GM12878 (cell line): ENCODE data around the gene REN. TPM values are rescaled to one million over a fixed set of nuclear protein-coding genes. Genes with fewer than 3 reads are reported as not detected.

Experiments used
- ATAC-seq: fragments of 200-7000 bp; cut with Tn5 transposase; 3 replicates; pipeline ENCODE4 v1.9.1; 2020; ENCODE audit warnings: mild to moderate bottlenecking, moderate library complexity
- BruUV-seq: library from RNA; stranded (reverse); fragments of 400-500 nt; replicated peaks from 2 replicates; lab custom pipeline; 2021; lab: Mats Ljungman, UMichigan
- CTCF ChIA-PET: fragments of 300-600 bp; sonication (Branson Sonifier 250); formaldehyde crosslinking; extraction: SDS; loops from one replicate; lab custom pipeline; 2021; ENCODE audit warnings: inconsistent platforms; lab: Yijun Ruan, JAX
- POLR2A ChIA-PET: fragments of 350-600 bp; formaldehyde crosslinking; extraction: SDS; loops from one replicate; lab custom pipeline; 2021; ENCODE audit warnings: inconsistent platforms; lab: Charles Lee
- RAD21 ChIA-PET: fragments of 300-600 bp; sonication (Branson Sonifier 250); formaldehyde crosslinking; loops from one replicate; lab custom pipeline; 2023; ENCODE audit warnings: antibody characterized with exemption; ENCODE audit not compliant: unreplicated experiment; lab: Charles Lee
- SMC1A ChIA-PET: fragments of 300-600 bp; sonication (Branson Sonifier 250); formaldehyde crosslinking; loops from one replicate; lab custom pipeline; 2023; ENCODE audit not compliant: unreplicated experiment, uncharacterized antibody; lab: Charles Lee
- DNase-seq: peaks from one replicate; pipeline ENCODE4 v3.0.0-alpha.2; 2011; ENCODE audit warnings: low read depth, low spot score
- FAIRE-seq: peaks from 3 replicates; lab custom pipeline; 2011; peaks lifted over from hg19 to GRCh38; lab: Jason Lieb, UNC
- H2AFZ ChIP-seq: 2 replicates; pipeline ENCODE4 v1.6.0; 2011; ENCODE audit warnings: low read depth, low read length, control low read depth; ENCODE audit not compliant: control insufficient read depth
- H3K27ac ChIP-seq: 2 replicates; pipeline ENCODE4 v1.5.1; 2011; ENCODE audit warnings: control low read depth; ENCODE audit not compliant: control insufficient read depth, insufficient read depth
- H3K27me3 ChIP-seq, 2 experiments: replicated peaks in 1 of 2; 2 replicates each; pipeline versions ENCODE4 v1.6.0 to v1.6.1; 2011; ENCODE audit warnings: low read length in 1 of 2; ENCODE audit not compliant: control insufficient read depth in 2 of 2, insufficient read depth in 2 of 2
- H3K36me3 ChIP-seq, 2 experiments: 2 replicates each; pipeline ENCODE4 v1.5.1; 2011; ENCODE audit warnings: low read length in 1 of 2; ENCODE audit not compliant: control insufficient read depth in 2 of 2, insufficient read depth in 2 of 2
- H3K4me1 ChIP-seq: 2 replicates; pipeline ENCODE4 v1.6.1; 2011; ENCODE audit warnings: mild to moderate bottlenecking, low read length, moderate library complexity, mixed read lengths; ENCODE audit not compliant: control insufficient read depth, insufficient read depth
- H3K4me2 ChIP-seq: 2 replicates; pipeline ENCODE4 v1.6.0; 2011; ENCODE audit warnings: control low read depth; ENCODE audit not compliant: control insufficient read depth, insufficient read depth
- H3K4me3 ChIP-seq: fragments of 200-600 bp; sonication (generic); 2 replicates; pipeline ENCODE4 v1.5.1; 2016
- H3K79me2 ChIP-seq: 2 replicates; pipeline ENCODE4 v1.6.0; 2011; ENCODE audit warnings: low read length; ENCODE audit not compliant: control insufficient read depth, insufficient read depth
- H3K9ac ChIP-seq: 2 replicates; pipeline ENCODE4 v1.8.0; 2011; ENCODE audit warnings: low read length, control low read depth, mixed read lengths; ENCODE audit not compliant: control insufficient read depth, insufficient read depth
- H3K9me3 ChIP-seq: replicated peaks from 3 replicates; pipeline ENCODE4 v1.5.1; 2011; ENCODE audit warnings: mild to moderate bottlenecking, low read length; ENCODE audit not compliant: control insufficient read depth, insufficient read depth
- H4K20me1 ChIP-seq: 2 replicates; pipeline ENCODE4 v1.6.0; 2011; ENCODE audit not compliant: control insufficient read depth, insufficient read depth
- CREB1 ChIP-seq: IDR thresholded peaks from 2 replicates; pipeline ENCODE4 v1.6.1; 2012; ENCODE audit warnings: low read depth, mild to moderate bottlenecking, inconsistent platforms
- FOXK2 ChIP-seq: fragments of 450-650 bp; IDR thresholded peaks from 2 replicates; pipeline ENCODE4 v1.6.1; 2017; ENCODE audit warnings: mild to moderate bottlenecking, moderate library complexity
- RELB ChIP-seq: fragments of 450-650 bp; IDR thresholded peaks from 2 replicates; pipeline ENCODE4 v1.6.1; 2017; ENCODE audit warnings: low read depth, mild to moderate bottlenecking, moderate library complexity
- RUNX3 ChIP-seq: IDR thresholded peaks from 2 replicates; pipeline ENCODE4 v1.6.1; 2012; ENCODE audit warnings: low read length, inconsistent platforms
- SRF ChIP-seq, 2 experiments: IDR thresholded peaks; 2 replicates each; pipeline ENCODE4 v1.6.1; 2011; ENCODE audit warnings: low read depth in 2 of 2, low read length in 2 of 2, mild to moderate bottlenecking in 1 of 2, moderate library complexity in 1 of 2
- TCF12 ChIP-seq: IDR thresholded peaks from 2 replicates; pipeline ENCODE4 v1.6.1; 2011; ENCODE audit warnings: low read depth, mild to moderate bottlenecking, low read length
- USF2 ChIP-seq: IDR thresholded peaks from 2 replicates; pipeline ENCODE4 v1.6.1; 2011; ENCODE audit warnings: low read depth, low read length, improper control_type of control experiment, borderline replicate concordance
- WGBS: methylation state at CpG from one replicate; pipeline ENCODE4 v1.1.6; 2016; ENCODE audit warnings: low lambda C conversion rate; ENCODE audit not compliant: insufficient replicate concordance, insufficient coverage; ENCODE audit errors: missing lambda C conversion rate; 5-methylcytosine and 5-hydroxymethylcytosine counted together
- in situ Hi-C: fragments of 300-500 bp; cut with MboI; formaldehyde crosslinking; loops from 9 replicates; pipeline ENCODE4 v1.14.3; 2018; ENCODE audit warnings: mixed read lengths
- intact Hi-C: fragments of 100-400 bp; cut with micrococcal nuclease; formaldehyde crosslinking; loops from one replicate; pipeline ENCODE4 v1.14.2; 2022; ENCODE audit not compliant: unreplicated experiment
- polyA plus RNA-seq, 11 experiments: library from polyadenylated mRNA; depleted of rRNA in 4 of 11; unstranded in 6 of 11; stranded (reverse) in 5 of 11; fragments of >200 nt; fragmentation: Nextera tagmentation in 4 of 11; fragmentation: Illumina TruSeq in 1 of 11; extraction: Ambion mirVana in 4 of 11; extraction: Trizol in 1 of 11; gene quantifications; 1 replicate in 1 of 11; 2 replicates in 10 of 11; pipeline versions ENCODE4 v1.2.1 to v1.2.3, GENCODE V29; 2011 to 2016; ENCODE audit warnings: inconsistent platforms in 2 of 11, missing spikeins in 2 of 11, low read depth in 1 of 11
- total RNA-seq, 4 experiments: library from RNA; depleted of rRNA in 3 of 4; stranded (reverse); fragments of >200 nt in 3 of 4; fragmentation: Illumina TruSeq in 1 of 4; extraction: Trizol in 1 of 4; gene quantifications; 2 replicates each; pipeline versions ENCODE4 v1.2.1 to v1.2.3, GENCODE V29; 2013 to 2021
- TF ChIP-seq, protein P1 (sequence below): IDR thresholded peaks from 2 replicates; pipeline ENCODE4 v1.6.1; 2012; ENCODE audit warnings: low read length, inconsistent platforms

Gene REN
- total and polyA plus RNA-seq, 10 of the 15 experiments (the other 5 are each of a cell fraction or from before 2014, with no cell fraction given), result not detected

DNA sequence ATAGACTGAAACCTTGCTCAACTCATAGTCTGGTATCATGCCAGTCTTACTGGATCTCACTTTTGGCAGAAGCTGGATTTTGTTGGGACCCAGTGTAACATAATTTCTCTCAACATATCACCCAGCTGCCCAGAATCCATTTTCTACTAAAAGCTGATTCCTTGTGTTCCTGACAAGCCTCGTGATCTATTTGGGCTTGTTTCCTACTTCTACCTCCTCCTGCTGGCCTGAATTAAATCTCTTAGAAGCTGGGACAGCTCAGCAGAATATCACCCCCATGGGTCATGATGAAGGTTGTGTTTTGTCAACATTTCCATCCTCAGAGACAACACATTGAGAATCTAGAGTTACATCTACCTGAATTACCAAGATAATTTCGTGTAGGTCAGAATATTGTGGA is 40.0 kb upstream of the REN start:
- in situ Hi-C loops, result loop anchor here (5.0 kb wide), 1 partner anchor 39 kb away; the partner anchor contains the start of gene REN
- no peak overlapping the region for H3K9ac ChIP-seq
- H3K36me3 ChIP-seq, result no peaks in the 10 kb centered on the region
- no peak overlapping the region for H3K4me2 ChIP-seq
- no peak for FAIRE-seq
- ChIA-PET POLR2A (interaction anchor here (0.6 kb wide), 1 partner anchor 191 kb away, joined by 4 read pairs; no protein-coding TSS in a partner anchor), SMC1A (interaction anchor here (0.5 to 3.5 kb wide), 10 partner anchors 8 to 334 kb away, joined by 3 to 27 read pairs (median 3); partner anchors contain the start of gene GOLT1A), RAD21 (interaction anchor here (1.3 to 1.5 kb wide), 2 partner anchors 43 to 193 kb away, joined by 3 to 15 read pairs; no protein-coding TSS in a partner anchor), CTCF (interaction anchor here (0.6 to 3.6 kb wide), 25 partner anchors 10 to 346 kb away, joined by 3 to 74 read pairs (median 3); partner anchors contain the start of genes GOLT1A, PLEKHA6, REN and SNRPE)
- H3K27me3 ChIP-seq, result peaks cover 0 to 8% of the 10 kb centered on the region in 2 experiments; a peak in 2 of 4 replicates
- no peaks in the 10 kb centered on the region for H3K9me3 ChIP-seq
- ATAC-seq, result no peak
- H2AFZ ChIP-seq, result no peak overlapping the region
- 0% methylated on average over 2 of the region's 2 CpGs for WGBS
- H3K4me3 ChIP-seq, result no peak overlapping the region
- H3K79me2 ChIP-seq, result no peaks in the 10 kb centered on the region
- intact Hi-C loops, result loop anchor here (1.0 to 5.0 kb wide), 2 partner anchors 156 to 345 kb away; partner anchors contain the start of gene SNRPE
- TF ChIP-seq USF2, result no peak
- TF ChIP-seq SRF (IDR thresholded peaks at IDR 0.05; ENCODE audit: low read depth in 2 of 2, low read length in 2 of 2), result no peak
- TF ChIP-seq RELB, result no peak
- TF ChIP-seq, protein P1, sequence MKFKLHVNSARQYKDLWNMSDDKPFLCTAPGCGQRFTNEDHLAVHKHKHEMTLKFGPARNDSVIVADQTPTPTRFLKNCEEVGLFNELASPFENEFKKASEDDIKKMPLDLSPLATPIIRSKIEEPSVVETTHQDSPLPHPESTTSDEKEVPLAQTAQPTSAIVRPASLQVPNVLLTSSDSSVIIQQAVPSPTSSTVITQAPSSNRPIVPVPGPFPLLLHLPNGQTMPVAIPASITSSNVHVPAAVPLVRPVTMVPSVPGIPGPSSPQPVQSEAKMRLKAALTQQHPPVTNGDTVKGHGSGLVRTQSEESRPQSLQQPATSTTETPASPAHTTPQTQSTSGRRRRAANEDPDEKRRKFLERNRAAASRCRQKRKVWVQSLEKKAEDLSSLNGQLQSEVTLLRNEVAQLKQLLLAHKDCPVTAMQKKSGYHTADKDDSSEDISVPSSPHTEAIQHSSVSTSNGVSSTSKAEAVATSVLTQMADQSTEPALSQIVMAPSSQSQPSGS, result no peak
- no peak for TF ChIP-seq CREB1
- TF ChIP-seq RUNX3, result no peak
- no peak for TF ChIP-seq FOXK2
- no peak for TF ChIP-seq TCF12
- DNase-seq, result no peak
- no TSS peak for BruUV-seq
- no peaks in the 10 kb centered on the region for H3K4me1 ChIP-seq
- no peak overlapping the region for H3K27ac ChIP-seq
- no peaks in the 10 kb centered on the region for H4K20me1 ChIP-seq
